Neural cell (in vitro differentiated cells): ENCODE measurements around the gene PSD2. TPM values are rescaled to one million over a fixed set of nuclear protein-coding genes. Genes with fewer than 3 reads are reported as not detected.

ENCODE experiments used
- H2AFZ ChIP-seq: fragments of 200-600, 300-800 bp; sonication (generic), shearing (Covaris generic); 2 replicates; pipeline ENCODE4 v1.6.0; 2014; ENCODE audit warnings: low read depth, mild to moderate bottlenecking, antibody characterized with exemption, low read length, moderate library complexity
- H3F3A ChIP-seq: fragments of 200-600 bp; shearing (Covaris generic); 2 replicates; pipeline ENCODE4 v1.6.1; 2016; ENCODE audit warnings: mild to moderate bottlenecking, moderate library complexity, mixed read lengths, antibody characterized with exemption, low read length; ENCODE audit not compliant: insufficient read depth, poor library complexity, severe bottlenecking
- H3K27ac ChIP-seq: fragments of 200-600, 300-800 bp; sonication (generic), shearing (Covaris generic); 2 replicates; pipeline ENCODE4 v1.5.1; 2014; ENCODE audit warnings: mild to moderate bottlenecking, low read length, moderate library complexity
- H3K27me3 ChIP-seq: fragments of 300-800, 200-600 bp; sonication (generic), shearing (Covaris generic); 2 replicates; pipeline ENCODE4 v1.6.0; 2014; ENCODE audit warnings: mild to moderate bottlenecking, low read depth, low read length, moderate library complexity; ENCODE audit not compliant: insufficient read depth
- H3K36me3 ChIP-seq: fragments of 300-800, 200-600 bp; sonication (generic), shearing (Covaris generic); 2 replicates; pipeline ENCODE4 v1.5.1; 2014; ENCODE audit warnings: mild to moderate bottlenecking, antibody characterized with exemption, low read length, moderate library complexity; ENCODE audit not compliant: insufficient read depth
- H3K4me2 ChIP-seq: fragments of 300-800, 200-600 bp; sonication (generic), shearing (Covaris generic); 2 replicates; pipeline ENCODE4 v1.6.0; 2014; ENCODE audit warnings: mild to moderate bottlenecking, low read length
- H3K4me3 ChIP-seq: fragments of 300-800, 200-600 bp; sonication (generic), shearing (Covaris generic); 2 replicates; pipeline ENCODE4 v1.5.1; 2014; ENCODE audit warnings: mild to moderate bottlenecking, low read length, moderate library complexity
- H3K79me2 ChIP-seq: fragments of 200-600 bp; shearing (Covaris generic); replicated peaks from 2 replicates; pipeline ENCODE4 v1.6.0; 2014; ENCODE audit warnings: mild to moderate bottlenecking, low read length, moderate library complexity; ENCODE audit not compliant: insufficient read depth
- H3K9ac ChIP-seq: fragments of 300-800, 200-600 bp; sonication (generic), shearing (Covaris generic); 2 replicates; pipeline ENCODE4 v1.6.1; 2016; ENCODE audit warnings: mild to moderate bottlenecking, low read length, mixed read lengths
- H3K9me2 ChIP-seq: fragments of 200-600 bp; shearing (Covaris generic); 2 replicates; pipeline ENCODE4 v1.6.1; 2016; ENCODE audit warnings: mild to moderate bottlenecking, low read length, mixed read lengths; ENCODE audit not compliant: insufficient read depth
- H3K9me3 ChIP-seq: fragments of 200-600, 300-800 bp; sonication (generic), shearing (Covaris generic); 2 replicates; pipeline ENCODE4 v1.6.1; 2016; ENCODE audit warnings: mild to moderate bottlenecking, mixed run types, low read length, moderate library complexity, mixed read lengths
- H4K20me1 ChIP-seq: fragments of 200-600 bp; shearing (Covaris generic); 2 replicates; pipeline ENCODE4 v1.6.1; 2016; ENCODE audit warnings: mild to moderate bottlenecking, mixed run types; ENCODE audit not compliant: insufficient read depth
- CTCF ChIP-seq: fragments of 450-650 bp; IDR thresholded peaks from 2 replicates; pipeline ENCODE4 v1.5.1; 2014; ENCODE audit warnings: antibody characterized with exemption, mild to moderate bottlenecking, moderate library complexity; ENCODE audit not compliant: poor library complexity, severe bottlenecking
- EP300 ChIP-seq: fragments of 450-650 bp; conservative IDR thresholded peaks from 2 replicates; pipeline ENCODE4 v1.6.1; 2014; ENCODE audit warnings: antibody characterized with exemption, mild to moderate bottlenecking, moderate library complexity; ENCODE audit not compliant: poor library complexity, severe bottlenecking
- EZH2 ChIP-seq: fragments of 200-600, 300-800 bp; shearing (Covaris generic), sonication (generic); IDR thresholded peaks from 2 replicates; pipeline ENCODE4 v1.6.1; 2014; ENCODE audit warnings: antibody characterized with exemption, low read length, borderline replicate concordance, mild to moderate bottlenecking; ENCODE audit not compliant: insufficient read depth, poor library complexity, severe bottlenecking
- MXI1 ChIP-seq: fragments of 450-650 bp; conservative IDR thresholded peaks from 2 replicates; pipeline ENCODE4 v1.6.1; 2014; ENCODE audit warnings: antibody characterized with exemption, mild to moderate bottlenecking; ENCODE audit not compliant: poor library complexity, severe bottlenecking
- POLR2AphosphoS5 ChIP-seq: IDR thresholded peaks from 2 replicates; pipeline ENCODE4 v1.6.1; 2012
- RAD21 ChIP-seq: fragments of 450-650 bp; conservative IDR thresholded peaks from 2 replicates; pipeline ENCODE4 v1.6.1; 2014; ENCODE audit warnings: antibody characterized with exemption, mild to moderate bottlenecking, moderate library complexity
- REST ChIP-seq: IDR thresholded peaks from 2 replicates; pipeline ENCODE4 v1.6.1; 2012; ENCODE audit warnings: borderline replicate concordance
- SMC3 ChIP-seq: fragments of 450-650 bp; conservative IDR thresholded peaks from 2 replicates; pipeline ENCODE4 v1.6.1; 2014; ENCODE audit warnings: antibody characterized with exemption, mild to moderate bottlenecking, moderate library complexity; ENCODE audit not compliant: poor library complexity
- TAF1 ChIP-seq: IDR thresholded peaks from 2 replicates; pipeline ENCODE4 v1.6.1; 2012; ENCODE audit warnings: low read depth
- polyA plus RNA-seq: library from polyadenylated mRNA; depleted of rRNA; stranded (reverse); fragments of >200 nt; gene quantifications from 2 replicates; pipeline ENCODE4 v1.2.3, GENCODE V29; 2014

The PSD2 gene
- polyA plus RNA-seq, 1 donor from 2014 or later, result 33.4 TPM

GRCh38 chr5:139841549-139841948, 45.9 kb downstream of the PSD2 start:
- no peaks in the 10 kb centered on the region for H3K27me3 ChIP-seq
- no peaks in the 10 kb centered on the region for H3K79me2 ChIP-seq
- no peaks in the 10 kb centered on the region for H3K9me2 ChIP-seq
- H3K9me3 ChIP-seq, result no peaks in the 10 kb centered on the region
- H3K4me3 ChIP-seq, result no peak overlapping the region
- H4K20me1 ChIP-seq, result no peaks in the 10 kb centered on the region
- H2AFZ ChIP-seq, result no peak overlapping the region
- H3F3A ChIP-seq, result no peaks in the 10 kb centered on the region
- peaks cover 9% of the 10 kb centered on the region for H3K36me3 ChIP-seq
- no peak overlapping the region for H3K9ac ChIP-seq
- H3K4me2 ChIP-seq, result no peak overlapping the region
- TF ChIP-seq POLR2AphosphoS5 (no peak), EZH2 (no peak), MXI1 (no peak), RAD21 (no peak), CTCF (no peak), TAF1 (no peak), SMC3 (no peak), EP300 (no peak), REST (no peak)
- H3K27ac ChIP-seq, result no peak overlapping the region

- Histone ChIP-seq H3K36me3 (peaks cover 9% of the 10 kb centered on the region), H3K9me2 (no peaks in the 10 kb centered on the region), H3K4me3 (no peak overlapping the region), H3K9me3 (no peaks in the 10 kb centered on the region), H3K27me3 (peaks cover 7% of the 10 kb centered on the region), H3K79me2 (no peaks in the 10 kb centered on the region), H3K27ac (no peak overlapping the region), H3K9ac (no peak overlapping the region), H4K20me1 (no peaks in the 10 kb centered on the region), H3F3A (no peaks in the 10 kb centered on the region), H3K4me2 (no peak overlapping the region), H2AFZ (no peak overlapping the region)
- no peak for TF ChIP-seq SMC3
- no peak for TF ChIP-seq EZH2
- no peak for TF ChIP-seq RAD21
- TF ChIP-seq POLR2AphosphoS5, result no peak
- no peak for TF ChIP-seq CTCF
- TF ChIP-seq MXI1, result no peak
- TF ChIP-seq EP300, result no peak
- TF ChIP-seq REST, result no peak
- TF ChIP-seq TAF1, result no peak
Observed at GRCh38 chr5:139842321-139842720, 46.7 kb downstream of the PSD2 start.
